Choroid plexus epithelial cell (primary cell): ENCODE data around the gene PARD3B.
A peak's percentile ranks its signal among the peaks of the same experiment; 100 is the strongest.

ENCODE experiments used
- DNase-seq: peaks from one replicate; pipeline ENCODE4 v3.0.0-alpha.2; 2010; ENCODE audit warnings: low read depth
- H3K4me3 ChIP-seq: 2 replicates; pipeline ENCODE4 v1.5.1; 2011; ENCODE audit warnings: low read depth, mild to moderate bottlenecking, control low read depth, low read length, moderate library complexity
- TF ChIP-seq, protein P1 (sequence below): conservative IDR thresholded peaks from 2 replicates; pipeline ENCODE4 v1.5.1; 2011; ENCODE audit warnings: low read depth, mild to moderate bottlenecking, control low read depth, inconsistent platforms, low read length, moderate library complexity

The PARD3B gene

GRCh38 chr2:204738721-204739120 lies 193.4 kb downstream of the PARD3B start:
- TF ChIP-seq, protein P1, sequence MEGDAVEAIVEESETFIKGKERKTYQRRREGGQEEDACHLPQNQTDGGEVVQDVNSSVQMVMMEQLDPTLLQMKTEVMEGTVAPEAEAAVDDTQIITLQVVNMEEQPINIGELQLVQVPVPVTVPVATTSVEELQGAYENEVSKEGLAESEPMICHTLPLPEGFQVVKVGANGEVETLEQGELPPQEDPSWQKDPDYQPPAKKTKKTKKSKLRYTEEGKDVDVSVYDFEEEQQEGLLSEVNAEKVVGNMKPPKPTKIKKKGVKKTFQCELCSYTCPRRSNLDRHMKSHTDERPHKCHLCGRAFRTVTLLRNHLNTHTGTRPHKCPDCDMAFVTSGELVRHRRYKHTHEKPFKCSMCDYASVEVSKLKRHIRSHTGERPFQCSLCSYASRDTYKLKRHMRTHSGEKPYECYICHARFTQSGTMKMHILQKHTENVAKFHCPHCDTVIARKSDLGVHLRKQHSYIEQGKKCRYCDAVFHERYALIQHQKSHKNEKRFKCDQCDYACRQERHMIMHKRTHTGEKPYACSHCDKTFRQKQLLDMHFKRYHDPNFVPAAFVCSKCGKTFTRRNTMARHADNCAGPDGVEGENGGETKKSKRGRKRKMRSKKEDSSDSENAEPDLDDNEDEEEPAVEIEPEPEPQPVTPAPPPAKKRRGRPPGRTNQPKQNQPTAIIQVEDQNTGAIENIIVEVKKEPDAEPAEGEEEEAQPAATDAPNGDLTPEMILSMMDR = no peak
- H3K4me3 ChIP-seq = no peak overlapping the region
- no peak for DNase-seq

DNA sequence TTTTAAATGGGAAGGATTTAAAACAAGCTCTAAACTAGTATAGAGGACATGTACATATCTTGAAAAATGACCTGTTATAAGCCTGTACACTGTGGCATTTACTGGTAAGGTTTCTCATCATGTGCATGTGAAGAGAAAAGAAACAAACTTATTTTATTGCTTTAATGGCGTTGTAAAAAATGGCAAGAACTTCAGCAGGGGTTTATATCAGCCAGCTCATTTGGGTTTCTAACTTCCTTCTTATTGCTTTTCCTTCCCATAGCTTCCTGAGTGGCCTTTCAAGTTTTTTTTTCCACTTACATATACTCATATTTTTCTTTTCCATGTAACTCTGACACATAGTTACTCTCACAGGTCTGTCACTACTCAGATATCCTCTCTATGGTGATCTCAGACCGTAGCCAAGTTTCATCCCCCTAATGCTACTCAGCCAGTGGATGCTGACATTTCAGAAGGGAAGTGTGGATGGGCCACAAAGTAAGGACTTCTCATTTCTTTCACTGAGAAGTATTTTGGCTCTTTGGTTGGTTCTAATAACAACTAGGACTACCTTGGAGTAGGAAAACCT lies 198.2 kb downstream of the PARD3B start:
- no peak overlapping the region for H3K4me3 ChIP-seq
- TF ChIP-seq, protein P1 = no peak
- no peak for DNase-seq

GRCh38 chr2:204744506-204744905 lies 199.2 kb downstream of the PARD3B start:
- TF ChIP-seq, protein P1 = no peak

GRCh38 chr2:204748286-204748685 lies 203.0 kb downstream of the PARD3B start:
- DNase-seq = no peak
- TF ChIP-seq, protein P1 = no peak
- no peak overlapping the region for H3K4me3 ChIP-seq

More at GRCh38 chr2:204744506-204744905, 199.2 kb downstream of the PARD3B start:
- DNase-seq = no peak
- H3K4me3 ChIP-seq = no peak overlapping the region

DNA sequence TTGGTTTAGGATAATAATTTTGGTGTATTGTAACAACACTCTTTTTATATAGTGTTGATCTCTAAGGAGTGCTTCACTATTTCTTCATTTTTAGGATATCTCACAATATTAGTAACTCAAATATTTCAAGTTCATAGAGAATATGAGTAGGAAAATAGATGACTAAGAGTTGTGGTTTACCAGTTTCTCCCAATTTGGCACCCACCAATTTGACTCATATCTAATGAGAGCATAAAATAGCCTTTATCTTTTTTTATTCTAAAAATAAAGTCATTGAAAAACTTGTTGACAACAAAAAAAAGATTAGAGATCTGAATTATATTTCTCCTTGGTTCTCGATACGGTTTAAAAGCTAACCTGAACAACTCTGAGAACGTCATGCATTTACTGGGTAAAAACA lies 204.0 kb downstream of the PARD3B start:
- no peak overlapping the region for H3K4me3 ChIP-seq
- TF ChIP-seq, protein P1 = no peak
- peak; percentile 76 for DNase-seq

DNA sequence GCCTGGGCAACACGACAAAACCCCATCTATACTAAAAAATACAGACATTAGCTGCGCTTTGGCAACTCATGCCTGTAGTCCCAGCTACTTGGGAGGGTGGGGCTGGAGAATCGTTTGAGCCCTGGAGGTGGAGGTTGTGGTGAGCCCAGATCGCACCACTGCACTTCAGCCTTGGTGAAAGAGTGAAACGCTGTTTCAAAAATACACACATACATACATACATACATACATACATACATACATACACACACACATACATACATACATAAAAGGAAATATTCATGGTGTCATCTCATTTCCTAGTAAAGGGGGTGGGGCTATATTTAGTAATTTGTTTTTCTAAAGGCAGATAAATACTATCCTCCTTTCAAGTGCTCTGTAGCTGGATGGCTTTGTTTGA lies 205.1 kb downstream of the PARD3B start:
- DNase-seq = no peak
- TF ChIP-seq, protein P1 = no peak
- H3K4me3 ChIP-seq = no peak overlapping the region

DNA sequence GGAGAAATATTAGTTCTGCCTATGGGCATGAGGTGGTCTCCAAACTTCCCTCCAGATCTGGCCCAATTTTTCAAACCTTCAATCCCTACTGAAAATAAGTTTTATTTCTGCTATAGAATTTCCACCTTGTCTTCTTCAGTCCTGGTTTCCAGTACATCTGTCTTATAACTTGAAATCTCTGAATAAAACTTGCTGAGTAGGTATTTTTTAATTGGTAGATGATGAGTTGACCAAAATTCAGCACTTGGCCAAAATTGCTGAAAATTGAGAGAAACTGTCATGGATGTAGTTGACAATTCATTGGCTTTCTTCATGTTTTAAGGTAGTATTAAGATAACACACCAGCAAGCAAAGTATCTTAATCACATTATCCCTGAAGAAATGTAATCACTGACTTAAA lies 206.2 kb downstream of the PARD3B start:
- H3K4me3 ChIP-seq = no peak overlapping the region
- TF ChIP-seq, protein P1 = no peak
- no peak for DNase-seq
